ENCODE measurements around the gene CLEC7A.
A peak's percentile ranks its signal among the peaks of the same experiment; 100 is the strongest.

The CLEC7A gene

DNA sequence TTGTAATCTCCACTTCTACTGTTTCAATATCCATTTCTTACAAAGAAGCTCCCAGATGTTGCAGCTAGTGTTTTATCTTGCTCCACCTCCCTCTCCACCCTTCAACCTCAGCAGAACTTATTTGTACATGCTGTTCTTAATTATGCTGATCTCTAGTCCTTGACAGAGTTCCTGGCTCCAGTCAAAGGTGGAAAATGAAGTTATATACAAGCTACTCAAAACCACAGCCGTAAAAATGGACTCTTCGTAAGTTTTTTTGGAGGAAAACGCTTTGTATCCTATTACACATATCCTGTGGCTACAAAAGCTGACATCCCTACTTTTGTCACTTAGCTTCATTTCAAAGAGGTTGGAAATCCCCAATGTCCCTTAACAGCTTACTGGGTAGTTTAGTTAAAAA lies 32.5 kb downstream of the CLEC7A start:
- TF ChIP-seq, protein P1, sequence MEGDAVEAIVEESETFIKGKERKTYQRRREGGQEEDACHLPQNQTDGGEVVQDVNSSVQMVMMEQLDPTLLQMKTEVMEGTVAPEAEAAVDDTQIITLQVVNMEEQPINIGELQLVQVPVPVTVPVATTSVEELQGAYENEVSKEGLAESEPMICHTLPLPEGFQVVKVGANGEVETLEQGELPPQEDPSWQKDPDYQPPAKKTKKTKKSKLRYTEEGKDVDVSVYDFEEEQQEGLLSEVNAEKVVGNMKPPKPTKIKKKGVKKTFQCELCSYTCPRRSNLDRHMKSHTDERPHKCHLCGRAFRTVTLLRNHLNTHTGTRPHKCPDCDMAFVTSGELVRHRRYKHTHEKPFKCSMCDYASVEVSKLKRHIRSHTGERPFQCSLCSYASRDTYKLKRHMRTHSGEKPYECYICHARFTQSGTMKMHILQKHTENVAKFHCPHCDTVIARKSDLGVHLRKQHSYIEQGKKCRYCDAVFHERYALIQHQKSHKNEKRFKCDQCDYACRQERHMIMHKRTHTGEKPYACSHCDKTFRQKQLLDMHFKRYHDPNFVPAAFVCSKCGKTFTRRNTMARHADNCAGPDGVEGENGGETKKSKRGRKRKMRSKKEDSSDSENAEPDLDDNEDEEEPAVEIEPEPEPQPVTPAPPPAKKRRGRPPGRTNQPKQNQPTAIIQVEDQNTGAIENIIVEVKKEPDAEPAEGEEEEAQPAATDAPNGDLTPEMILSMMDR (conservative IDR thresholded peaks at IDR 0.05; ENCODE audit: low read depth, low read length): no peak
- Histone ChIP-seq H3K9ac (peak overlapping the region; percentile 13; the same call in 1 of the 2 replicates), H3K4me3 (IDR thresholded peaks at IDR 0.05; ENCODE audit: insufficient read depth, low read depth, low read length) (no peak overlapping the region), H3K27ac (peak overlapping the region; percentile 50), H3K4me2 (peak overlapping the region; percentile 33), H3K4me1 (ENCODE audit: low read depth, poor library complexity, severe bottlenecking) (peaks cover 35% of the 10 kb centered on the region), H3K79me2 (ENCODE audit: insufficient read depth, low read depth) (no peaks in the 10 kb centered on the region), H3K27me3 (ENCODE audit: insufficient read depth, low read depth) (no peaks in the 10 kb centered on the region), H3K36me3 (ENCODE audit: insufficient read depth) (no peaks in the 10 kb centered on the region), H2AFZ (ENCODE audit: low read depth) (no peak overlapping the region; the same call in 1 of the 2 replicates), H4K20me1 (ENCODE audit: insufficient read depth) (no peaks in the 10 kb centered on the region)

DNA sequence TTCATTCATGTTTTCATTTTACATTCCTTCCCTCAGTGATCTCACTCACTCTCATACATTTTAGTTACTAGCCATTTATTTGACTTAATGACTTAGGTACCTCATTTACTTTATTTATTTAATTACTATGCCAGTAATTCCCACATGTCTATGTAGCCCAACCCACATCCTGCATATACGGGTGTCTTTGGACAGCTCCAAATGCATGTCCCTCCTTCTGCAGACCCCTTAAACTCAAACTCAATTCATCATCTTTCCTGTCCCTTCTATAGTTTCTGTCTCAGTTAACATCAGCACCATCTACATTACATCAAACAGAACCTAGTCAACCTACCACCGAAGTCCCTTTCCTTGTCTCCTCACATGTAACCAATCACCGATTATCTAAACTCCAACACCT lies 34.0 kb downstream of the CLEC7A start:
- no peak overlapping the region for H3K4me2 ChIP-seq
- H3K79me2 ChIP-seq (ENCODE audit: insufficient read depth, low read depth): no peaks in the 10 kb centered on the region
- no peaks in the 10 kb centered on the region for H3K27me3 ChIP-seq (ENCODE audit: insufficient read depth, low read depth)
- H3K4me3 ChIP-seq (IDR thresholded peaks at IDR 0.05; ENCODE audit: insufficient read depth, low read depth, low read length): no peak overlapping the region
- H3K4me1 ChIP-seq (ENCODE audit: low read depth, poor library complexity, severe bottlenecking): peaks cover 32% of the 10 kb centered on the region
- H3K9ac ChIP-seq: no peak overlapping the region
- H2AFZ ChIP-seq (ENCODE audit: low read depth): no peak overlapping the region
- TF ChIP-seq, protein P1 (conservative IDR thresholded peaks at IDR 0.05; ENCODE audit: low read depth, low read length): no peak
- no peaks in the 10 kb centered on the region for H4K20me1 ChIP-seq (ENCODE audit: insufficient read depth)
- H3K27ac ChIP-seq: no peak overlapping the region
- H3K36me3 ChIP-seq (ENCODE audit: insufficient read depth): no peaks in the 10 kb centered on the region

GRCh38 chr12:10094646-10095395 lies 35.2 kb downstream of the CLEC7A start:
- H3K4me2 ChIP-seq: no peak overlapping the region
- peaks cover 41% of the 10 kb centered on the region for H3K4me1 ChIP-seq (ENCODE audit: low read depth, poor library complexity, severe bottlenecking)
- no peak overlapping the region for H3K9ac ChIP-seq
- H3K79me2 ChIP-seq (ENCODE audit: insufficient read depth, low read depth): no peaks in the 10 kb centered on the region
- no peaks in the 10 kb centered on the region for H4K20me1 ChIP-seq (ENCODE audit: insufficient read depth)
- no peak overlapping the region for H2AFZ ChIP-seq (ENCODE audit: low read depth)
- TF ChIP-seq, protein P1 (conservative IDR thresholded peaks at IDR 0.05; ENCODE audit: low read depth, low read length): no peak
- no peaks in the 10 kb centered on the region for H3K27me3 ChIP-seq (ENCODE audit: insufficient read depth, low read depth)
- no peaks in the 10 kb centered on the region for H3K36me3 ChIP-seq (ENCODE audit: insufficient read depth)
- H3K27ac ChIP-seq: no peak overlapping the region
- H3K4me3 ChIP-seq (IDR thresholded peaks at IDR 0.05; ENCODE audit: insufficient read depth, low read depth, low read length): no peak overlapping the region

- Histone ChIP-seq H3K27ac (no peak overlapping the region), H2AFZ (ENCODE audit: low read depth) (no peak overlapping the region)
These were observed 40.8 kb downstream of the CLEC7A start for GRCh38 chr12:10088955-10089900.

More at GRCh38 chr12:10088955-10089900, 40.8 kb downstream of the CLEC7A start:
- no peaks in the 10 kb centered on the region for H3K79me2 ChIP-seq (ENCODE audit: insufficient read depth, low read depth)
- H3K27me3 ChIP-seq (ENCODE audit: insufficient read depth, low read depth): no peaks in the 10 kb centered on the region
- no peaks in the 10 kb centered on the region for H4K20me1 ChIP-seq (ENCODE audit: insufficient read depth)
- H3K4me3 ChIP-seq (IDR thresholded peaks at IDR 0.05; ENCODE audit: insufficient read depth, low read depth, low read length): no peak overlapping the region
- TF ChIP-seq, protein P1 (conservative IDR thresholded peaks at IDR 0.05; ENCODE audit: low read depth, low read length): no peak
- H3K4me2 ChIP-seq: no peak overlapping the region
- H3K4me1 ChIP-seq (ENCODE audit: low read depth, poor library complexity, severe bottlenecking): peaks cover 21% of the 10 kb centered on the region
- no peaks in the 10 kb centered on the region for H3K36me3 ChIP-seq (ENCODE audit: insufficient read depth)
- no peak overlapping the region for H3K9ac ChIP-seq

All from KMS-11 (cell line).